Right lobe of liver (tissue), 6 donors: ENCODE measurements around the gene TMEM245. TPM values are rescaled to one million over a fixed set of nuclear protein-coding genes. Genes with fewer than 3 reads are reported as not detected.
A peak's percentile ranks its signal among the peaks of the same experiment; 100 is the strongest.

Experiments
- ATAC-seq, 4 donors: fragments of 200-7000 bp; cut with Tn5 transposase; one replicate each; pipeline ENCODE4 v1.9.1; 2020; ENCODE audit warnings: mild to moderate bottlenecking in 4 of 4, moderate library complexity in 4 of 4
- DNase-seq, 3 donors: peaks; one replicate each; pipeline ENCODE4 v3.0.0-alpha.2; 2020
- H3K27ac ChIP-seq, 3 donors: fragments of 200-600 bp; one replicate each; pipeline ENCODE4 v1.8.0; 2022
- H3K27me3 ChIP-seq, 2 donors: fragments of 200-600 bp; one replicate each; pipeline ENCODE4 v1.8.0; 2022
- H3K36me3 ChIP-seq, 4 donors: fragments of 200-600 bp; sonication (generic) in 1 of 4; one replicate each; pipeline versions ENCODE4 v1.5.1 to v1.8.0; 2017 to 2022; ENCODE audit warnings: control low read depth in 1 of 4
- H3K4me1 ChIP-seq, 4 donors: fragments of 200-600 bp; sonication (generic) in 1 of 4; one replicate each; pipeline versions ENCODE4 v1.5.1 to v1.8.0; 2017 to 2022; ENCODE audit warnings: control low read depth in 1 of 4
- H3K4me3 ChIP-seq, 3 donors: fragments of 200-600 bp; one replicate each; pipeline ENCODE4 v1.8.0; 2022
- H3K9me3 ChIP-seq, 4 donors: fragments of 200-600 bp; sonication (generic) in 1 of 4; one replicate each; pipeline versions ENCODE4 v1.5.1 to v1.8.0; 2017 to 2022; ENCODE audit warnings: control low read depth in 1 of 4
- POLR2A ChIP-seq: fragments of 450-650 bp; IDR thresholded peaks from one replicate; pipeline ENCODE4 v1.6.1; 2017; ENCODE audit warnings: antibody characterized with exemption, mild to moderate bottlenecking
- WGBS: methylation state at CpG from one replicate; pipeline ENCODE4 v1.1.6; 2018; ENCODE audit warnings: low coverage, low lambda C conversion rate; ENCODE audit not compliant: insufficient coverage; ENCODE audit errors: missing lambda C conversion rate; 5-methylcytosine and 5-hydroxymethylcytosine counted together
- intact Hi-C, 2 donors: fragments of 100-400 bp; cut with DNase I; formaldehyde crosslinking; loops; one replicate each; pipeline versions ENCODE4 v1.11.2 to v1.14.1; 2022
- total RNA-seq, 6 experiments: library from RNA; depleted of rRNA in 2 of 6; stranded (reverse); fragments of >200 nt in 2 of 6; fragmentation: NEBNext Ultra II Directional in 3 of 6; extraction: Animal tissue kit (Norgen Biotek cat#: 25700) in 3 of 6; gene quantifications; one replicate each; pipeline versions ENCODE4 v1.1.0 to v1.2.4, GENCODE V29; 2016 to 2023
- TF ChIP-seq, protein P1 (sequence below), 4 donors: fragments of 200-600 bp in 3 of 4; fragments of 450-650 bp in 1 of 4; IDR thresholded peaks; one replicate each; pipeline versions ENCODE4 v1.5.1 to v1.8.0; 2016 to 2022; ENCODE audit warnings: antibody characterized with exemption in 4 of 4, mild to moderate bottlenecking in 2 of 4
- donor health status: DM: no; HTN: yes; CAD: no.
- donor health status: DM: no; HTN: no; CAD: no.
- donor health status: DM: no; HTN: no; CAD: no.
- donor health status: DM: no; HTN: yes; CAD: no.
- donor health status: DM: no; HTN: yes; CAD: no.

TMEM245 gene
- total RNA-seq, 6 experiments from 2014 or later = 24.7 to 39.5 (median 36.8) TPM

DNA sequence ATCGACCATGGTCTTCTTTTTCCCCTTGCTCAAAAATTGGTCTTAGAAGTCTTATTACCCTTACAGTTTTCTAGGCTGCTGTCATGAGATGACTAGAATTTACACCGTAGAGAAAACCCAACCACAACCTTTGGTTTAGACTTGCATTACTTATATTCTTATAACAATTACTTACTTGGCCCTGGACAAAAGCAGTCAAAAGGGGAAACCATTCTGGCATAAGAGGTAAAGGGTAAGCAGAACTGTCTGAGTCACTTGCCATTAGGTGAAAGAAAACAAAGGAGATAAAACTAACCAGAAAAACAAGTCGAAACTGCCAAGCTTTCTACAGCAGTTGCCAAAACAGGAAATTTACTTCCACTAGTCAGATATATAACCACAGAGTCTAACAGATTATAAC is 17.9 kb downstream of the TMEM245 start:
- H3K36me3 ChIP-seq = no peaks in the 10 kb centered on the region
- H3K27ac ChIP-seq = peak overlapping the region; percentile 53 to 65 (median 56)
- no peaks in the 10 kb centered on the region for H3K27me3 ChIP-seq
- no peak for TF ChIP-seq POLR2A
- TF ChIP-seq, protein P1, sequence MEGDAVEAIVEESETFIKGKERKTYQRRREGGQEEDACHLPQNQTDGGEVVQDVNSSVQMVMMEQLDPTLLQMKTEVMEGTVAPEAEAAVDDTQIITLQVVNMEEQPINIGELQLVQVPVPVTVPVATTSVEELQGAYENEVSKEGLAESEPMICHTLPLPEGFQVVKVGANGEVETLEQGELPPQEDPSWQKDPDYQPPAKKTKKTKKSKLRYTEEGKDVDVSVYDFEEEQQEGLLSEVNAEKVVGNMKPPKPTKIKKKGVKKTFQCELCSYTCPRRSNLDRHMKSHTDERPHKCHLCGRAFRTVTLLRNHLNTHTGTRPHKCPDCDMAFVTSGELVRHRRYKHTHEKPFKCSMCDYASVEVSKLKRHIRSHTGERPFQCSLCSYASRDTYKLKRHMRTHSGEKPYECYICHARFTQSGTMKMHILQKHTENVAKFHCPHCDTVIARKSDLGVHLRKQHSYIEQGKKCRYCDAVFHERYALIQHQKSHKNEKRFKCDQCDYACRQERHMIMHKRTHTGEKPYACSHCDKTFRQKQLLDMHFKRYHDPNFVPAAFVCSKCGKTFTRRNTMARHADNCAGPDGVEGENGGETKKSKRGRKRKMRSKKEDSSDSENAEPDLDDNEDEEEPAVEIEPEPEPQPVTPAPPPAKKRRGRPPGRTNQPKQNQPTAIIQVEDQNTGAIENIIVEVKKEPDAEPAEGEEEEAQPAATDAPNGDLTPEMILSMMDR (IDR thresholded peaks at IDR 0.05) = no peak
- ATAC-seq (peak; percentile 67 to 84 (median 79)), DNase-seq (no peak)
- WGBS = 19% methylated on average over 3 of the region's 3 CpGs
- H3K9me3 ChIP-seq = no peaks in the 10 kb centered on the region
- H3K4me1 ChIP-seq = peaks cover 0 to 48% (median 20%) of the 10 kb centered on the region in 4 donors
- intact Hi-C loops = no loop called here
- H3K4me3 ChIP-seq = no peak overlapping the region

DNA sequence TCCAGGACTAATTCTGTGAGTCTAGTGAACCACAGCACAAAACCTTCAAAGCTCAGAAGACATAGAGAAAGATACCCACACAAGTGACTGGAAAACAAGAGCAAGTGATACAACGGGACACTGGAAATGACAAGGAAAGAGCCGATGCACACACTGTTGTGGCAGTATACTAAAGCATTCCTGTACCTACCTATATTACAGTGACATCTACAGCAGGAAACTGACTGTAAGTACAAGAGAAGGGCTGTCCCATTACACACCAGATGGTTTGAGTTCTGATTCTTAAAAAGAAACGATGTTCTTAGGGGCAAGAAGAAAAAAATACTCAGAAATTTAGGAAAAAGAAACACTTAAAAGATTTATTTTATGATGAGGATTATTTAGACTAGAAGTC is 18.5 kb downstream of the TMEM245 start:
- intact Hi-C loops = no loop called here
- H3K9me3 ChIP-seq = no peaks in the 10 kb centered on the region
- WGBS = 59% methylated on average over 3 of the region's 3 CpGs
- H3K27ac ChIP-seq = peak overlapping the region; percentile 53 to 65 (median 56)
- peaks cover 0 to 48% (median 20%) of the 10 kb centered on the region in 4 donors for H3K4me1 ChIP-seq
- DNase-seq (no peak), ATAC-seq (peak in 1 of 4 donors; percentile 6)
- H3K36me3 ChIP-seq = no peaks in the 10 kb centered on the region
- no peaks in the 10 kb centered on the region for H3K27me3 ChIP-seq
- TF ChIP-seq, protein P1 (IDR thresholded peaks at IDR 0.05) = no peak
- H3K4me3 ChIP-seq = no peak overlapping the region

DNA sequence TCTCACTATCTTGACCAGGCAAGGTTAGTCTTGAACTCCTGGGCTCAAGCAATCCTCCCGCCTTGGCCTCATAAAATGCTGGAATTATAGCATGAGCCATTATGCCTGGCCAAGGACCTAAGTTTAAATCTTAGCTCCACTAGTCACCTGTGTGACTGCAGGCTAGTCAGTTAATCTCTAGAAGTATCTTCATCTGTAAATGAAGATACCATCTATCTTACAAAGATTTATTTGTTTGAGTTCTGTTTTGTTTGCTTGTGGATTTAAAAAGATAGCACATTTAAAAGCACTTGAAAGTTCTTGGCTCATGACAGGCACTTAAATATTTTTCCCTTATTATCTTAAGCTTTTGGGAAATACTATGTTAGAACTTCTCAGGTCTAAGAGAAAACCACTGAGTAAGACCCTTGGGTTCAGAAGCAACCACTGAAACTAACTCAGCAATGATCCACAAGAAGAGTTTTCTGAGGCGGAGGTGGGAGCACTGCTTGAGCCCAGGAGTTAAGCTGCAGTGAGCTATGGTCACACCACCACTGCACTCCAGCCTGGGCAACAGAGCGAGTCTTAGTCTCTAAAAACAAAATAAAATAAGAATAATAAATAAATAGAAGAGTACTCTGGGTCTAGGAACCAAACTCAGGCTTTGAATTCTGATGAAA is 19.1 kb downstream of the TMEM245 start:
- Histone ChIP-seq H3K9me3 (no peaks in the 10 kb centered on the region), H3K27ac (peak overlapping the region in 2 of 3 donors; percentile 7 to 56), H3K27me3 (no peaks in the 10 kb centered on the region), H3K4me3 (no peak overlapping the region), H3K36me3 (no peaks in the 10 kb centered on the region), H3K4me1 (peaks cover 0 to 48% (median 20%) of the 10 kb centered on the region in 4 donors)
- intact Hi-C loops = no loop called here
- WGBS = 90% methylated on average over 3 of the region's 3 CpGs
- no peak for TF ChIP-seq POLR2A
- TF ChIP-seq, protein P1 (IDR thresholded peaks at IDR 0.05) = no peak
- ATAC-seq = no peak
- no peak for DNase-seq

DNA sequence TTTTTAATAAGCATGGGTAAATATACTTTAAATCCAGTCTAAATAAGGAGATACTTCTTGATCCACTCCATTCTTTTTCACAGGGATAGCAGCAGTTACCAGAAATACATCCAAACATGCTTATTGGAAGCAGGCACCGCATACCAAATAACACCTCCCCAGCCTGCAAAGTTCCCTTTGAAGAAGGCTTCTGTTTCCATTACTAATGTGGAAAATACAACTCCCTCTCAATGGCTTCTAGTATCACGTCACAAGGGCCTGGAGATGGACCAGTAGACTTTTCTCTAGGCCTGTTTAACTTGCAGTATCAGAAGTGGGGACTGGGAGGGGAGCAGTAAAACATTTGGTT is 20.8 kb downstream of the TMEM245 start:
- peaks cover 0 to 2% (median 0%) of the 10 kb centered on the region in 4 donors for H3K36me3 ChIP-seq
- H3K27ac ChIP-seq = peak overlapping the region; percentile 8 to 63 (median 20)
- no peaks in the 10 kb centered on the region for H3K9me3 ChIP-seq
- H3K4me3 ChIP-seq = no peak overlapping the region
- WGBS = 61% methylated on average over 2 of the region's 2 CpGs
- H3K27me3 ChIP-seq = no peaks in the 10 kb centered on the region
- H3K4me1 ChIP-seq = peaks cover 0 to 48% (median 20%) of the 10 kb centered on the region in 4 donors
- TF ChIP-seq, protein P1 (IDR thresholded peaks at IDR 0.05) = no peak
- no peak for TF ChIP-seq POLR2A
- DNase-seq (no peak), ATAC-seq (peak in 2 of 4 donors; percentile 8 to 13)
- intact Hi-C loops = no loop called here
